Peyer's patch (tissue), 4 donors: Measurements from ENCODE around the gene NEK7.

Experiments
- POLR2A ChIP-seq, 2 donors: fragments of 450-650 bp; IDR thresholded peaks; one replicate each; pipeline ENCODE4 v1.5.1; 2017; ENCODE audit warnings: antibody characterized with exemption in 2 of 2, mild to moderate bottlenecking in 2 of 2, moderate library complexity in 2 of 2
- TF ChIP-seq, protein P1 (sequence below), 6 experiments: fragments of 450-650 bp in 4 of 6; fragments of 200-600 bp in 2 of 6; sonication (generic) in 1 of 6; IDR thresholded peaks; one replicate each; pipeline ENCODE4 v1.5.1; 2017 to 2019; ENCODE audit warnings: antibody characterized with exemption in 6 of 6, mild to moderate bottlenecking in 3 of 6, moderate library complexity in 1 of 6

GRCh38 chr1:198264282-198264681 lies 107.5 kb downstream of the NEK7 start:
- TF ChIP-seq, protein P1, sequence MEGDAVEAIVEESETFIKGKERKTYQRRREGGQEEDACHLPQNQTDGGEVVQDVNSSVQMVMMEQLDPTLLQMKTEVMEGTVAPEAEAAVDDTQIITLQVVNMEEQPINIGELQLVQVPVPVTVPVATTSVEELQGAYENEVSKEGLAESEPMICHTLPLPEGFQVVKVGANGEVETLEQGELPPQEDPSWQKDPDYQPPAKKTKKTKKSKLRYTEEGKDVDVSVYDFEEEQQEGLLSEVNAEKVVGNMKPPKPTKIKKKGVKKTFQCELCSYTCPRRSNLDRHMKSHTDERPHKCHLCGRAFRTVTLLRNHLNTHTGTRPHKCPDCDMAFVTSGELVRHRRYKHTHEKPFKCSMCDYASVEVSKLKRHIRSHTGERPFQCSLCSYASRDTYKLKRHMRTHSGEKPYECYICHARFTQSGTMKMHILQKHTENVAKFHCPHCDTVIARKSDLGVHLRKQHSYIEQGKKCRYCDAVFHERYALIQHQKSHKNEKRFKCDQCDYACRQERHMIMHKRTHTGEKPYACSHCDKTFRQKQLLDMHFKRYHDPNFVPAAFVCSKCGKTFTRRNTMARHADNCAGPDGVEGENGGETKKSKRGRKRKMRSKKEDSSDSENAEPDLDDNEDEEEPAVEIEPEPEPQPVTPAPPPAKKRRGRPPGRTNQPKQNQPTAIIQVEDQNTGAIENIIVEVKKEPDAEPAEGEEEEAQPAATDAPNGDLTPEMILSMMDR (IDR thresholded peaks at IDR 0.05), result no peak
- no peak for TF ChIP-seq POLR2A (IDR thresholded peaks at IDR 0.05)
